ENCODE results near the gene KCTD1.

GRCh38 chr18:26476697-26477096 lies 71.7 kb downstream of the KCTD1 start:
- TF ChIP-seq CTCF (IDR thresholded peaks at IDR 0.05; ENCODE audit: poor library complexity) (no peak), EZH2phosphoT487 (IDR thresholded peaks at IDR 0.05; ENCODE audit: low read depth, severe bottlenecking, unreplicated experiment) (no peak)
